CD4-positive, alpha-beta T cell treated with Interleukin-6 for 4 hours (primary cell): ENCODE measurements around the gene SCP2D1.

Experiments used
- DNase-seq: peaks from one replicate; pipeline ENCODE4 v3.0.0-alpha.2; 2020; ENCODE audit warnings: mixed read lengths

Gene SCP2D1

GRCh38 chr20:18815194-18815942, 1.8 kb downstream of the SCP2D1 start:
- DNase-seq, result no peak

DNA sequence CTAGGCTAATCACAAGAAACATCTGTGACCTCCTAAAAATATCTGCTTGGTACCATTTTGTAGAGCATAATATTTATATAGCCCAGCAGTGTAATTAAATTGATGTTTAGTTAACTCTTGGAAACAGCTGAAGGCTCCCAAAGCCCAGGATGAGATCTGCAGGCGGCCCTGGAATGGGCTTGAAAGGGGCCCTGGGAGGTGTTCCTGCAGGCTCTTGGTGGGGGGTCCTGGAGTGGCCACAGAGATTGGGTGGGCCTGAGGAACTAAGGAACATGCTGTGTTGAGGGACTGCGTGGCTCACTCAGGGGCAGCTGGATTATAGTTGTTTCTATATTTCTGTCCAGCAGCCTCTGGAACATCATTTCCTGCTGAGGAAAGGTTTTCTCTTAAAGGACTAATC, 9.2 kb downstream of the SCP2D1 start:
- DNase-seq, result no peak

DNA sequence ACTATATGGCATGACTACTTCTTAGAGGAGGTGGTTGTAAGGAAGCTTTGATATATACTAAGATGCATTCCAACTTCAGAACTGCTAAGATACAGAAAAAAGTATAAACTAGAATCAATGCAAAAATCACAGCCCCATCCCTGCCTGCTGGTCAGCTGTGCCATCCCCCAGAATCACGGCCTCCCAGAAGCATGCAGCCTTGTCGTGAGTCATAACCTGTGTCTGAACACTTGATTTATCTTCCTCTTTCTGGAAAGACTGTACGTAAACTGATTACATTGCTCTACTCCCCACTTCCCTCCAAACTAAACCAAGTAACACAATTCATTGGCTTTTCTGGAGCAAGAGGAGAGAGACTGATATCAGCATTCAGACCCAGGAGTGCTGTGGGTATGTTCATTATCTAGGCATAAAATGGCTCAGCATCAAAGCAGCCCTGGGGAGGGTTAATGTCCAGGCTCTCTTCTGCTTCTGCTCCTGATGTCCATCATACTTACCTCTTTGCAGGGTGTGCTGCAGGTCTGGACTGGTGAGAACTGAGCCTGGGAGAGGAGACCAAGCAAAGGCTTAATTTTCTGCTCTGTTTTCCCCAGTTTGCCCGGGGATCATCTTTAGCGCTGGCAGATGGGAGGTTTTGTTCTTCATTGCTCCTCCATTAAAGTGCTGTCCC, 18.4 kb downstream of the SCP2D1 start:
- no peak for DNase-seq

GRCh38 chr20:18832546-18833200, 19.1 kb downstream of the SCP2D1 start:
- DNase-seq, result no peak

DNA sequence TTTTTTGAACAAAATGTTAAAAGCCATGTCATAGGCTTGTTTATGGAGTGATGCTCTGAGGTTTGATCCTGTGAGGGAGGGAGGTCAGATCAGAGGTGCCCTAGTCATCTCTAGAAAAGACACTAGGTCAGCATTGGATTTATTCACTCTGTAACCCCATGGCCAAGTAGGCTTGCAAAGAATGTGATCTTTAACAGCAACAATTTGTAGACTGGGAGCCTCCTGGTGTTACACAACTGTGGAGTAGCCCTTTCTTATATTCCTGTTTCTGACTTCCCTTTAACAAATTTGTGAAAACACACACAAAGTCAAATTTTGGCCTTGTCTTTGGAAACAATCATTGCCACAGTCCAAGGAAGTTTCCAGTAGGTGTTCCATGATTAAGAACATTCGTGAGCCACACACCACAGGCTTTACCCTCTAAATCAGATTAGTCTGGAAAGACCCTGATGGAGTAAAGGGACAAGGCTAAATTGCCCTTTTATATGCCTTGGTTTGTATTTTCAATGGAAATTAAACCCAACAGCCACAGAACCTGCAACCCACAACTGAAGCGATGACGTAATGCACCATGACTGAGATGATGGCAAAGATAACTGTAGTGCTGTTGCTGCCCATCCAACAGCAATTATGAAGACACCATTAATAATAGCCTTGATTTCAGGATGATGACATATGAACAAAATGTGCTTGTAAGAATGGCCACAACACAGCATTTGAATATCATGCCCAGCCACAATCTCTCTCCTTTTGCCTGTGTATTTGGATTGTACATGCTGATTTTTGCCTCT, 22.1 kb downstream of the SCP2D1 start:
- DNase-seq, result no peak

GRCh38 chr20:18837718-18838117, 24.1 kb downstream of the SCP2D1 start:
- DNase-seq, result no peak

DNA sequence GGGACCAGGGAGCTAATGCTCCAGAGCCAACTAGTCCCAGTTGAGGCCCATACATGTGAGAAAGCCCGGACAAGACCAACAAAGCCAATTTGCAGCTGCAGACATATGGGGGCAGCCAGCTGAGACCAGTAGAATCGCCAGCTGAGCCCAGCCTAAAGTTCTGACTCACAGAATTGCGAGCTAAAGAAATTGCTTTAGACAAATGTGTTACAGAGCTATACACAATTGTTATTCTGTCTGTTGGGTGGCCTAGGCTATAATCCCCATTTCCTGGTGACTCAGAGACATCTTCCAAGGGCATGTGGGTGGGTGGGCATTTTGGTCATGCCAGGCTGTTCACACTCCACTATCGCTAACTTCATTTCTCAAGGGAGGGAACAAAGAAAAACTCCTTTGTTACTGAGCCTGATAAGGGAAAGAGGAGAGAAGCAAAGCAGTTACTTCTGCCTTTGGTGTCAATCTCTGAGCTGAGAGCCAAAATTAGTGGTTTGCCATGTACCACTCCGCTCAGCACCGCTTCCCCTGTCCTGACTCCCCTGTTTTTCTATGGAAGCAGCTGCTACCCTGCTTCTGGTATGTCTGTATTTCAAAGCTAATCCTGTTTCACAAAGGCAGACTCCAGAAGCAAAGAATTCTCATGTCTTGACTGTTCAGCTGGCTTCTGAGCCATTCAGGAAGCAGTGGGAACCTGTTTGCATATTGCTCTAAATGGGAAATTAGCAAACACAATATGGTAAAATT, 26.1 kb downstream of the SCP2D1 start:
- DNase-seq, result no peak

GRCh38 chr20:18840248-18840645, 26.7 kb downstream of the SCP2D1 start:
- DNase-seq, result no peak

- no peak for DNase-seq
Measured at GRCh38 chr20:18845017-18845416, 31.4 kb downstream of the SCP2D1 start.

DNA sequence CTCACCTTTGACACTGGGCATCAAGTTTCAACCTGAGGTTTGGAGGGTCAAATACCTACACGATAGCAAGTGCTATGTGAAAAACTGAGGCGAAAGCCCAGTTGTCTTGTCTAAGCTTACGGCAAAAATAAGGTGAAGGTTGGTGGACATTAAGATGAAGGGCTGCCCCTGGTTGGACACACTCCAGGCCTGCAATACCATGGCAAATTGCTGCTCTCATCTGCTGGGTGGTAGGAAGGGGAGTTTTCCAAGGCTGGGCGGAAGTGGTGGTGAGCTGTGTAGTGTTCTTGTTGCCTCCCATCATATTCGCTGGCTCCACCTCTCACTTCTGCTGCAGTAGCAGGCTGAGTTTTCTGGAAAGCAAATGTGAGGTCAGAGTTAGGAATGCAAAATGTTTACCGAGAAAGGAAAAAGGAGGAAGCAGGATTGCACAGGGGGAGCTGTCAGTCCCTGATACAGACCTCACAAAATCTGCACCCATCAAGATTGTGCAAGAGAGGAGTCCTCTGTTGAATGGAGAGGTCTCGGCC, 33.7 kb downstream of the SCP2D1 start:
- DNase-seq, result no peak

GRCh38 chr20:18849131-18849530, 35.5 kb downstream of the SCP2D1 start:
- DNase-seq, result no peak

DNA sequence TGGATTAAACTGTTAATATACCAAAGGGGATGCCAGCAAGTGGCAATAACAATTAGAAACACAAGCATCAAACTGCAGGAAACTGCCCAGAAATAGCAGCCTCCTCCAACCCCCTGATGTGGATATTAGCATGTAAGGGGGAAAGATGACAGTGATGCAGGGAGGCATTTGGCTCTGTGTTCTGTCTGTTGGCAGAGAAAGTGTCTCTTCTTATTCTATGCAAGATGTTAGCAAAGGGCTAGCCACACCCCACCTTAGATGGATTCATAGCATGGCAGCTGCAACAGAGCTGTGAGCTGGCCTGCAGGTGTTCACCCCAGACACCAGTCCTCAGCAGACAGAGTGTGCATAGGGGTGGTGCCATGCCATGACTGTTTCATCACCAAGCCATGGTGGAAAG, 38.0 kb downstream of the SCP2D1 start:
- DNase-seq, result no peak

GRCh38 chr20:18852318-18852717, 38.7 kb downstream of the SCP2D1 start:
- no peak for DNase-seq

- no peak for DNase-seq
Measured at GRCh38 chr20:18853216-18853615, 39.6 kb downstream of the SCP2D1 start.

- DNase-seq, result no peak
Measured at GRCh38 chr20:18853946-18854646, 40.5 kb downstream of the SCP2D1 start.

DNA sequence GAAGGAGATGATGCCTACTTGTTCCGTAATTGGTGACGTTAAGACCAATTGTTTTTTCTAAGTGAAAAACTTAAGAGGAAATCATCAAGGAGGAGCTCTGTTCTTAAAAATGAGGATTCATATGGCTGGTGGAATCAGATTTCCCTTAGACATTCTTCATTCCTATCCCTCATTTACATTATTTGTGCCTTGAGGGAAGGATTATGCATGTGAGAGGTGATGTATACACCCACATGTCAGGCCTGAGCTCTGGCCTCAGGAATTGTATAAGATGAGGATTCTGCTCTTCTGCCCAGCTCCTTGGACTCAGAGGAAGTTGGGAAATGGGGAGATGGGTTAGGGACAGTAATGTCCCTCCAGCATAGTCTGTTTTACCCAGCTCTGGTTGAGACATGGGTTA, 42.3 kb downstream of the SCP2D1 start:
- no peak for DNase-seq

GRCh38 chr20:18856873-18857272, 43.3 kb downstream of the SCP2D1 start:
- no peak for DNase-seq

GRCh38 chr20:18857640-18858039, 44.1 kb downstream of the SCP2D1 start:
- DNase-seq, result no peak

GRCh38 chr20:18858816-18859215, 45.2 kb downstream of the SCP2D1 start:
- DNase-seq, result no peak
